GM12892 (cell line): ENCODE data around the gene FUNDC2.

Source experiments
- POLR2A ChIP-seq: IDR thresholded peaks from 2 replicates; pipeline ENCODE4 v1.6.1; 2011; ENCODE audit warnings: low read depth, low read length, control low read depth
- POLR2AphosphoS5 ChIP-seq: IDR thresholded peaks from 2 replicates; pipeline ENCODE4 v1.6.1; 2011; ENCODE audit warnings: low read depth, low read length, control low read depth
- TAF1 ChIP-seq: IDR thresholded peaks from 2 replicates; pipeline ENCODE4 v1.6.1; 2011; ENCODE audit warnings: low read depth, mild to moderate bottlenecking, control low read depth, low read length, borderline replicate concordance

GRCh38 chrX:155046811-155047528 is 20.3 kb downstream of the FUNDC2 start:
- TF ChIP-seq POLR2A = no peak
- no peak for TF ChIP-seq TAF1
- no peak for TF ChIP-seq POLR2AphosphoS5
